HG02884 (cell line): Measurements from ENCODE around the gene THSD4.

Experiments used
- ATAC-seq: cut with Tn5 transposase; IDR thresholded peaks from one replicate; pipeline ENCODE4 v1.9.1; 2021; ENCODE audit warnings: mild to moderate bottlenecking, moderate library complexity; ENCODE audit not compliant: unreplicated experiment

The THSD4 gene

DNA sequence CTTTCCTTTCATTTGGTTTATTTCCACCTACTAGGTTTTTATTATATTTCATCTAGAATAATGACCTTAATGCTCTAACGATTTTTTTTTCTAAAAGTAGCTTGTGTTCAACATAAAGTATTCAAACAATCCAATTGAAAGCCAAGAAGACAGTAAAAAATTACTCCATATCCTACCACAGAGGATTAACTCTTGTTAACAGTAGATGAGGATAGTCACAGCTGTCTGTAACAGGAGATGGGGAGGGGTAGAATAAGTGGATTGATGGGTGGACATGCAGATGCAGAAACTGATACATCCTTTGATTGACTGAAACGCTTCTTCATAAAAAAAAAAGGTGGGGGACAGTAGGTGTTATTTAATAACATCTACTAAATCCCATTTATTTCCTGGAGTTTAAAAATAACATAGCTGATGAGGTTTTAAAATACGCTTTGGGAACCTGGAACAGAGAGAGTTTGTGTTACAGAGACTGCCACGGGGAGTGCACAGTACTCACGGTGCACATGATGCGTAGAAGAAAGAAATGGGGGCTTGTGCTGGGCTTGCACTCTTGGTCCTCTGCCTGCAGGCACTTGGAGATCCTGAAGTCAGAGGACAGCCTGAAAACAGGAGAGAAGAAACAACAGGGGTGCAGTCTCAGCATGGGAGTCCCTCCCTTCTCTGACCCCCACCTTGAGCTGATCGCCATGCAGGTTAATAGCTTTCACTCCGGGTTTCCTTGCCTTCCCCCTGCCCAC is 226.7 kb downstream of the THSD4 start:
- no peak for ATAC-seq

- ATAC-seq, result no peak
Observed at GRCh38 chr15:71342658-71343057, 227.4 kb downstream of the THSD4 start.

DNA sequence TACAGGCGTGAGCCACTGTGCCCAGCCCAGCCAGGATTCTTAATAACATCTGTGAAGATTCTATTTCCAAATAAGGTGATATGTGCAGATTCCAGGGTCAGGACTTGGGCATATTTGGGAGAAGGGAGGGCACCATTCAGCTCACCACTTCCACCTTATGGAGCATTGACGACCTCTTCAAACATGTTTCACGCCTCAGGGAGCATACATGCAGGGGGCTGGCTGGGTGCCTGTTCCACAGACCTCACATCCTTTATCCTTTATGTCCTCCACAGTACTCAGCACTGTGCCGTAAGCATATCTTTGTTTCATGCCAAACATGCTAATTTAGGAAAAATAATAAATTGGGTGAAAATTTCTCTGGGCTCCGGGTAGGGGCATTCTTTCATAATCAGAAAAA is 229.0 kb downstream of the THSD4 start:
- ATAC-seq, result no peak

GRCh38 chr15:71345186-71345585 is 229.9 kb downstream of the THSD4 start:
- ATAC-seq, result no peak

DNA sequence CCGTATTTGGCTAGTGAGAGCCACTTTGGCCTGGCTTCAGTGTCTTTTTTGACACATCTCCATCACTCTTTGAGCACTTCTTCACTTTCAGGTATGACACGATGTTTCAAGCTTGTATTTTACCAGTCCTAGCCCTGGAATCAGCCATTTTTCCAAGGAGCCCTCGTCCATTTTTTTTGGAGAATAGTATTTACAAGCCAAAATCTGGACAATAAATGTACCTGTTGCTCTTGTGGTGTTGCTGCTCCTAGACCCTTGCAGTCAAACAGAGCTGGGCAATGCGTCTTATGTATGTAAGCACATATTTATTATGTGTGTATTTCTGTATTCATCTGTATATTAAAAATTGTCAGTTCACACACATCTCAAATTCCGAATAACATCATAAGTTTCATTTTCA is 231.2 kb downstream of the THSD4 start:
- ATAC-seq, result no peak

DNA sequence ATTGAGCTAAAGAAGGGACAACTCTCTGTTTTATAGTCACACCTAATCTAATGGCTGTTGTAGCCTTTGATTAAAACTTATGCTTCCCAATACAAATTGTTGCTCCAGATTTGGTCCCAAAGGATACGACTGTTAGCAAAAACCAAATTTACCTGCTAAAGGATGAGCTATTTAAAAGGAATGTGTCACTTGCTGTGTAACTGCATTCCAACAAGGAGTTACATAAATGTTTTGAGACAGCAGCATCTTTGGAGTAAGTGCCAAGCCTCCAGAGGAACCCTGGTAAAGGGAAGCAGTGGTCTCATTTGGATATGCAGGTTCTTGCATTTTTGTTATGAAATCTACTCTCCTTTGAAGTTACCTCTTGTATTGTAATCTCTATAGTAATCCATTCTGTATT is 233.3 kb downstream of the THSD4 start:
- ATAC-seq, result no peak

GRCh38 chr15:71349336-71349735 is 234.1 kb downstream of the THSD4 start:
- no peak for ATAC-seq

DNA sequence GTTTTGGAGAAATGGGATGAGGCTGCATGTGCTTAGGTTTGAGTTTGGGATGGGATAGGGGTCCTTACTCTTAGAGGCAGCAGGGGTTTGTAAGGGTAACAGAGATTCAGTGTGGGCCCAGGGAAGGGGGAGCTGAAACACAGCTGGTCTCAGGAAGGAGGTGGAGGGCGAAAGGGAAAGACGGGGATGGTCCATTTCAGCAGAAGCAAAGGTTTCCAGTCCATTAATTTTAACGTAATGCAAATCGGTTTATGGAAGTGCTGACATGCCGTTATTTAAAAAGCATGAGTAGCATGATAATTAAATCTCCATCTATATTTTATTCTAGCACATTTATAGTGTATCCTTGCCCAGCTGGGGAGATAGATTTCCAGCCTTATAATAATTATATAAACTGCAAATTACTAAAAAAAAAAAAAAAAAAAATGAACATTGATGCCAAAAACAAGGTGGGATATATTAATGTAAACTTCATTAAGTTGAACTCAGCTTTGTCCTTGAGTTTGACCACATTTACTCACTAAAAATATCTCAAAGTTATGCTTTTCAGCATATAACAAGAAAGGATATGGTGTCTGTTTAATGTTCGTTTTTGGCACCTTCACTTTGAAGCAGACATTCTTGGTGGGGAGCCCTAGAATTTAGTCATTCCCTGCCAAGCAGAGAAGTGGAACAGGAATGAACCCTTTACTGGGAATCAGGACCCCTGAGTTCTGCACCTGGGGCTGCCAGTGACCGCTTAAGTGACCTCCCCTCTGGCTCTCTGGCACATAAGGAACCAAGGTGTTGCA is 234.7 kb downstream of the THSD4 start:
- no peak for ATAC-seq

DNA sequence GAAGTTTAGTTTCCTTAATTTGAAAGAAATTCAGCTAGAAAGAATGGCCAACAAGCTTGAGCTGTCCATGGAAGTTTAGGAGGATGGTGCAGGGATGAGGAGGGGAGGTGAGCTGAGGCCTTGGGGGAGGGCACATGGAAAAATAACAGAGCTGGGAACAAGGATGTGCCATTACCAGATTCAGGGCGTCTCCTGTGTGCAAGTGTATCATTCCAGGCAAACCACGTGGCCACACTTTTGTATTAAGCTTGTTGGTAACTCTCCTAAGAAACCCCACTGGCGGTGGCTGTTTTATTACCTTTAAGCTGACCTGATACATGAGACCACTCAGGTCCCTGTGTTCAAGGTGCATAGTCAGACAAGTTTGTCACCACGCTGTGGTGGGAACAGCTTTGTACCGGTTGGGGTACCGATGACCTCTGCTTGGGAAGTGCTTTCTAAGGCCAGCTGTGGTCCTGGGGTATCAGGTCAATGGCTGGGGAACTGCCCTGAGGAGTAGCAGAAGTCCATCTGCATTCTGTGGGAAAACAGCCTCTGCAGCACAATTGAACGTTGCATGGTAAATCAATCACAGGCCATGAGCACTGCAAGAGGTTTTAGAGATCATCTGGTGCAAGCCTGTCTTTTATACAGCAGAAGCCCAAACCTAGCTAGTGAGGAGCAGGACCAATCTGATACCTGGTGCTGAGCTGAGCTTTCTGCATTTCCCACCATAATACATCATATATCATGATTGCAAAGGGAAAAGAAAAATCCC is 235.5 kb downstream of the THSD4 start:
- ATAC-seq, result no peak

GRCh38 chr15:71352125-71352524 is 236.9 kb downstream of the THSD4 start:
- no peak for ATAC-seq

DNA sequence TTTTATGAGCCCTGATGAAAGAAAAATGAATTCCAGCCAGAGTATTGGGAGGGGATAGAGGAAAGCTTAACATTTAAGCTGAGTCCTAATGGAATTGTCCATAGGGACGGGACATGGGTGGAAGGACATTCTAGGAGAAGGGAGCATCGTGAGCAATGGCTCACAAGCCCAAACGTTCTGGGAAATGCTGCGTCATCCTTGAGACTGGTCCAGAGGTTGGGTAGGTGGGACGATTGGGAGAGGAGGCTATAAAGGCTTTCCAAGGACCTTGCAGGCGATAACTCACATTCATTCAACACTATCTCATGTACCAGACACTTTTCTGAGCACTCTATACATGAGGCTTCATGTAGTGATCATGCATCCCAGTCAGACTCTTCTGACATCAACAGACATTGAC is 237.5 kb downstream of the THSD4 start:
- ATAC-seq, result no peak

DNA sequence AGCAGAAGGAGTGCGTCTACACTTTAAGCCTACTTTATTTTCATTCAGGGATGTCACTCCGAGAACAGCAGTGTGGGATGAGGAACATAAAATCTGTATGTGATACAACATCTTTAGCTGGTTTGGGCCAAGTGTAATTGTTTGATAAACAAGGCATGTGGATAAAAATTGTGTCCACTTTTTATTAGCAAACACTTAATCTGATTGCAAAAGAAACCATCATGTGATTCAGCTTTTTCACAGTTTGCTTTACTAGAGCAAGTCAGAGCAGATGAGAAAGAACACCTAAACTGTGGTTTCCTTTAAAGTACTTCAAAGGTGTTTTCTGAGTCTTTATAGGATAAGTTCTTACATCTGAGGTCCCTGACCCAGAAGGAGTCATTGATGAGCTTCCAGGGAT is 237.9 kb downstream of the THSD4 start:
- no peak for ATAC-seq

GRCh38 chr15:71355268-71355667 is 240.0 kb downstream of the THSD4 start:
- ATAC-seq, result no peak

DNA sequence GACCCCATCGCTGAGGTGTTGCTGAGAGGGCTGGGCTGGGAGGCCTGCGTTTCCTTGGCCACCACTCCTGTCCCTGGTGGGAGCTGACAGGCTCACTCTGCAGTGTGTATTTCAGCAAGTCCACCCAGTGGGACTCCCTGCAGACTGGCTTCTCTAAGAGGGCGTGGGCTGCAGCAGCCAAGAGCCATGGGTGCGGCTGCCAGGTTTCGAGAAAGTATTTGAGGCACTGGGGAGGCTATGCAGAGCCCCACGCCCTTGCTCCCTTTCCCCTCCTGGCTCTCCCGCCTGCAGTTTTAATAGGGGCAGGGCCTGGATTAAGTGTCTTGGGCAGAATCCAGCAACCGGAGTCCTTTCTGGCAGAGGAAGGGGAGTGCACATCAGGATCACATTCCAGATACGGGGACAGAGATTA is 242.1 kb downstream of the THSD4 start:
- ATAC-seq, result no peak

DNA sequence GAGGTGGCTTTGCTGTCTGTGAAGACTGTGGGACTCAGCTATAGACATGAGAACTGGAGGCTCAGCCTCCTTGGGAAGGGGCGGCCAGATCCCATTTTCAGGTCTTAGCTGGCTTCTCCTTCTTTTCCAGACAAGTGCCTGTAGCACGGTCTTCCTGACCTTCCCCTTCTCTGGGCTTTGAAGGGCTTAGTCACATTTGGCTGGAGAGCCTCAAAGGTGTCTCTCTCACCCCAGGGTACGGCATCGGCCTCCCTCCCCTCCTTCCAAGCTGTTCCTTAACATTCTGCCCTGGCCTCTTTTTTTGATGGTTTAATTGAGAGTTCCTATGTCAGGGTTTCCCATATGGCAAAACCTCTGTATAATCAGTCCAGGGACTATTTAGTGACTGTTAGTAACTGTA is 242.7 kb downstream of the THSD4 start:
- no peak for ATAC-seq

DNA sequence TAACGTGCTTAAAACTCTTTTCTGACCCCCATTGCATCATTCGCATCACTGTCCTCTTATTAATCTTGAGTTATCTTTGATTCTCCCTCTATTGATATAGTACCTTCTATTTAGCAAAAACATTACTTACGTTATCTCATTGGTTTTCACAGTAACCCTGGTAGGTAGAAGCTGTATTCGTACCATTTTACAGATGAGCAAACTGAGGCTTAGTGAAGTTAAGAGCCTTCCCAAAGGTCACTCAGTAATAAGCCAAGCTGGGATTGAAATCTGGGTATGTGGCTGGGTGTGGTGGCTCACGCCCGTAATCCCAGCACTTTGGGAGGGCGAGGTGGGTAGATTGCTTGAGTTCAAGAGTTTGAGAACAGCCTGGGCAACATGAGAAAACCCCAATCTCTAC is 244.0 kb downstream of the THSD4 start:
- ATAC-seq, result no peak

GRCh38 chr15:71362556-71362955 is 247.3 kb downstream of the THSD4 start:
- no peak for ATAC-seq

DNA sequence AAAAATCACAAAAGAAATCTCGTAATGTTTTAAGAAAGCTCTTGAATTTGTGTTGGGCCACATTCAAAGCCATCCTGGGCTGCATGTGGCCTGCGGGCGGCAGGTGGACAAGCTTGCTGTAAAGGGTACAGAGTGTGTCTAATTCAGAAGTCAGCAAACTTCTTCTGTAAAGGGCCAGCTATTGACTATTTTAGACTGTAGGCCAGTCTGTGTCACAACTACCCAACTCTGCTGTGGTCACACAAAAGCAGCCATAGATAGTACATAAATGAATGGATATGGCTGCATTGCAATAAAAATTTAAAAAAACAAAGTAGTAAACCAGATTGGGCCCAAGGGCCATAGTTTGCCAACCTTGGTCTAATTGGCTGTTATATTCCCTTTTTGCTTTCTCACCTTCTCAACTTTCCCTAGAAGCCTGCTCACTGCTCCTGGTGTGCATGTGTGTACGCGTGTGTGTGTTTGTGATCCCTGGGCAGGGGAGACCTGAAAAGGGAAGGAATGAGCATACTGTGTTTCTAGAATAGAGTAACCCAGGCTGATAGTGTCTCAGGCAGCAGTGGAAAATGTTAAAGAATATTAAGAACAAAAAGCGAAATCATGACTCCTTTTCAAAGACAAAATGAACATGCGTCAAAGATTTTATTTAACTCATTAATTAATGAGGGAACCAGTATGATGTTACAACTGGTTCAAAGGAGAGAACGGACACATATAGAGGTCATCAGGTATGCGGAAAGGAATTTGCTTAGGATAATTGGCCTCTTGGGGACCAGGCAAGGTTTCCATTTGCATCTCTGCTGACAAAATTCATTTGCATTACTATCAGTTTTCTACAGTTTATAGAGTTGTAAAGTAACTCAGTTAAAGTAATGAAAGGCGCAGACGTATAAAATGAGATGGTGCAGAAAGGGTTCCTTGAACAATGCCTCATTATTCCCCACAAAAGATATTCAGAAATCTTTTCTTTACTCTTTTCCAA is 248.0 kb downstream of the THSD4 start:
- ATAC-seq, result no peak

DNA sequence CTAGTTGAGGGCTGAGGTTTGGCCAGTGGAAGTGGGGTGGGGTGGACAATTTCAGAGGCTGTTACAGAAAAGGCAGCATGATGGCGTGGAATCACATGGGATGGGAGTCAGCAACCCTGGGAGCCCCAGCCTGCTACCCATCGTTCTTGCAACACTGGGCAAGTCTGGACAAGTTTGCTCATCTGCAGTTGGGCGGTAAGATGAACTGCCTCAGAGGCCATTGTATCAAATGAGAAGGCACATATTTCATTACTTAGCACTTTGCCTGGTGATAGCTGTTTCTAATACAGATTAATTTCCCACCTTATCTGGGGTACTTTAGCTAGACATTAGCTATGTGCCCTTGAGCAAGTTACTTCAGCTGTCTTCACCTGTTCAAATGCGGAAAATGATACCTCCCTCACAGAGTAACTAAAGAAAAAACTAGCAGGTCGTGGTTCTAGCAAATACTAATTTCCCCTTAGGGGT is 248.9 kb downstream of the THSD4 start:
- ATAC-seq, result no peak

GRCh38 chr15:71366522-71366921 is 251.3 kb downstream of the THSD4 start:
- ATAC-seq, result no peak
